Measurements from ENCODE around the gene KLHL22. TPM values are rescaled to one million over a fixed set of nuclear protein-coding genes. Genes with fewer than 3 reads are reported as not detected.
"Not testable (repeated sequence)": the region's sequence is repeated elsewhere in the genome, so short reads cannot be mapped to it uniquely, and the experiment has no call there.

Gene KLHL22
- polyA plus RNA-seq, 1 experiment, result 30.2 TPM

DNA sequence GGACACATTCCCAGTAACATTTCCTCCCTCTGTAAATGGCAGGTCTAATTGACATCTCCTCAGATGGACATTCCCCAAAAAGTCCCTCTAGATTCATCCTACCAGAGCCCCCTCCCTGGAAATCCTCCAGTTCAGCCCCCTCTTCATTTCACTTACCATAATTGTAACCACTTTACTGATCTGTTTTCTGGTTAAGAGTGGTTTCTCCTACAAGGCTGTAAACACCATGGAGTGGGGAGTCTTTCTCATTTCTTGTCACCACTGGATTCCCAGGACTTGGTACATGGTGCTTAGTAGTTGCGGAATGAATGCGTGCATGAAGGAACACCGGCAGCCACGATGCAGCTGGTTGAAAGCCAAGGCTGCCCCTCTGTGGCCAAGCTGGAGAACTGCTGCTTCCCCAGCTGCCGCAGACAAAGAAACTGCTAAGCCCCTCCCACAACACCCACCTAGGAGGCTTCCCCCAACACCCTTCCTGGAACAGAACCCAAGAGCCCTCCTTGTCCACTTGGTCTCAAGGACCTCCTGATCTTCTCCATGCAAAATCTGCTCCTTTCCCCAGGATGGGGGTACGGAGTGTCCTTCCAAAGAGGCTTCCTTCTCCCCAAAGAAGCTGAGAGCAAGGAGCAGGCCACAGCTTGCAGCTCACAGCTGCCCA is 39.4 kb downstream of the KLHL22 start:
- TF ChIP-seq, protein P1, sequence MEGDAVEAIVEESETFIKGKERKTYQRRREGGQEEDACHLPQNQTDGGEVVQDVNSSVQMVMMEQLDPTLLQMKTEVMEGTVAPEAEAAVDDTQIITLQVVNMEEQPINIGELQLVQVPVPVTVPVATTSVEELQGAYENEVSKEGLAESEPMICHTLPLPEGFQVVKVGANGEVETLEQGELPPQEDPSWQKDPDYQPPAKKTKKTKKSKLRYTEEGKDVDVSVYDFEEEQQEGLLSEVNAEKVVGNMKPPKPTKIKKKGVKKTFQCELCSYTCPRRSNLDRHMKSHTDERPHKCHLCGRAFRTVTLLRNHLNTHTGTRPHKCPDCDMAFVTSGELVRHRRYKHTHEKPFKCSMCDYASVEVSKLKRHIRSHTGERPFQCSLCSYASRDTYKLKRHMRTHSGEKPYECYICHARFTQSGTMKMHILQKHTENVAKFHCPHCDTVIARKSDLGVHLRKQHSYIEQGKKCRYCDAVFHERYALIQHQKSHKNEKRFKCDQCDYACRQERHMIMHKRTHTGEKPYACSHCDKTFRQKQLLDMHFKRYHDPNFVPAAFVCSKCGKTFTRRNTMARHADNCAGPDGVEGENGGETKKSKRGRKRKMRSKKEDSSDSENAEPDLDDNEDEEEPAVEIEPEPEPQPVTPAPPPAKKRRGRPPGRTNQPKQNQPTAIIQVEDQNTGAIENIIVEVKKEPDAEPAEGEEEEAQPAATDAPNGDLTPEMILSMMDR (IDR thresholded peaks at IDR 0.05; ENCODE audit: low read depth, low read length), result peak; percentile 96
- Histone ChIP-seq H3K4me3 (ENCODE audit: low read depth, low read length) (no peak overlapping the region), H3K9me3 (ENCODE audit: control insufficient read depth, insufficient read depth, low read length) (no peaks in the 10 kb centered on the region), H3K27ac (ENCODE audit: low read depth, low read length) (no peak overlapping the region), H3K27me3 (ENCODE audit: control insufficient read depth, insufficient read depth, low read length) (no peaks in the 10 kb centered on the region)
- ChIA-PET POLR2A (interaction anchor here (1.3 kb wide), 1 partner anchor 38 kb away, joined by 7 read pairs; no protein-coding TSS in a partner anchor), CTCF (interaction anchor here (0.6 to 5.8 kb wide), 13 partner anchors 8 to 193 kb away, joined by 3 to 155 read pairs (median 4); no protein-coding TSS in a partner anchor)
- DNase-seq (ENCODE audit: low read depth, low spot score), result peak; percentile 75

DNA sequence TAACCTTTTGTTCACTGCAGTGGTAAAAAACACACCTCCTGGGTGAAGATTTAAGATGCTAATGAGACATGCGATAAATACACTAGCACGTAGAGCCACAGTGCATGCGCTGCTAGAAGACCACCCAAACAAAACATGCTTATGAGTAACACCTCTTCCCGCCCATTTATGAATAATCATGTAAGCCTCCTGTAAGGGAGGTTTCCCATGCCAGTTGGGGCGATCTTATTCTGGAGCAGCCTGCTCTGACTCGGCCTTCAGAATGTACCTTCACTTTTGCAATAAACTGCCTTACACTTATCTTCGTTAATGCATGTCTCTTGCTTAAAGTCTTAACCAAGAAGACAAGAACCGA is 39.9 kb downstream of the KLHL22 start:
- DNase-seq (ENCODE audit: low read depth, low spot score), result no peak
- TF ChIP-seq, protein P1 (IDR thresholded peaks at IDR 0.05; ENCODE audit: low read depth, low read length), result no peak
- H3K27me3 ChIP-seq (ENCODE audit: control insufficient read depth, insufficient read depth, low read length), result no peaks in the 10 kb centered on the region
- H3K9me3 ChIP-seq (ENCODE audit: control insufficient read depth, insufficient read depth, low read length), result no peaks in the 10 kb centered on the region
- no peak overlapping the region for H3K4me3 ChIP-seq (ENCODE audit: low read depth, low read length)
- POLR2A ChIA-PET, result interaction anchor here (1.3 kb wide), 1 partner anchor 37 kb away, joined by 7 read pairs; no protein-coding TSS in a partner anchor
- H3K27ac ChIP-seq (ENCODE audit: low read depth, low read length), result no peak overlapping the region
- CTCF ChIA-PET, result interaction anchor here (0.6 to 5.8 kb wide), 5 partner anchors 14 to 194 kb away, joined by 3 to 155 read pairs (median 5); no protein-coding TSS in a partner anchor

DNA sequence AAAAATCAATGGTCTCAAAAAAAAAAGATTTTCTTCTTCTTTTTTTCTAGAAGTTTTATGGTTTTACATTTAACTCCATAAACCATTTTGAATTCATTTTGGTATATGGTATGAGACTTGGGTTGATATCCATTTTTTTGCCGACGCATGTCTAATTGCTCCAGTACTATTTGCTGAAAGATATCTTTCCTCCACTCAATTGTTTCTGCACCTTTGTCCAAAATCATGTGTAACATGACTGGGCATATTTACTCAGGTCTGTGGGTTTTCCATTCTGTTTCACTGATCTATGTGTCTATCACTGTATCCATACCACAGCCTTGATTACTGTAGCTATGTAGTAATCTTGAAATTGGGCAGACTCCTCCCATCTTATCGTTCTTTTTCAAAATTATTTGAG is 42.4 kb downstream of the KLHL22 start:
- H3K27me3 ChIP-seq (ENCODE audit: control insufficient read depth, insufficient read depth, low read length), result no peaks in the 10 kb centered on the region
- ChIA-PET CTCF (interaction anchor here (0.7 to 5.8 kb wide), 3 partner anchors 13 to 406 kb away, joined by 3 to 155 read pairs (median 3); no protein-coding TSS in a partner anchor), POLR2A (no interaction called here)
- no peak overlapping the region for H3K4me3 ChIP-seq (ENCODE audit: low read depth, low read length)
- no peak overlapping the region for H3K27ac ChIP-seq (ENCODE audit: low read depth, low read length)
- H3K9me3 ChIP-seq (ENCODE audit: control insufficient read depth, insufficient read depth, low read length), result no peaks in the 10 kb centered on the region; the same call in 1 of the 2 replicates
- TF ChIP-seq, protein P1 (IDR thresholded peaks at IDR 0.05; ENCODE audit: low read depth, low read length), result no peak
- DNase-seq (ENCODE audit: low read depth, low spot score), result no peak

DNA sequence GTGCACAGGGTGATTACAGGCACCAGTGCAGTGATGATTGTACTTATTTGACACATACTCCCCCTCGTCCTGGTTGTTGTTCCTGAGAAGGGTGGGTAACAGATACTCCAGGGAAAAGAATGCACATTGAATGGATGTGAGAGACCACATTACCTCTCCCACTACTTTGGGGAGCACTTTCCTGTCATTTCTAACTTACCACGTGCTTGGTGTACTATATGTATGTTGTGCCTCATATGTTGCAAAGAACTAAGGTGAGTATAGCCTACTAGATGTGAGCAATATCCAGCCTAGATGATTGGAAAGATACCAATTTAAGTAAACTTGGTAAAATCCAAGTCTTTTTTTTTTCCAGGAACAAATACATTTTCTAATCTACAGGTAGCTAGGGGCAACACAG is 43.7 kb downstream of the KLHL22 start:
- DNase-seq (ENCODE audit: low read depth, low spot score), result no peak
- ChIA-PET POLR2A (no interaction called here), CTCF (interaction anchor here (5.8 kb wide), 1 partner anchor 34 kb away, joined by 155 read pairs; no protein-coding TSS in a partner anchor)
- H3K27ac ChIP-seq (ENCODE audit: low read depth, low read length), result no peak overlapping the region
- TF ChIP-seq, protein P1 (IDR thresholded peaks at IDR 0.05; ENCODE audit: low read depth, low read length), result no peak
- H3K4me3 ChIP-seq (ENCODE audit: low read depth, low read length), result no peak overlapping the region
- no peaks in the 10 kb centered on the region; the same call in 1 of the 2 replicates for H3K9me3 ChIP-seq (ENCODE audit: control insufficient read depth, insufficient read depth, low read length)
- no peaks in the 10 kb centered on the region for H3K27me3 ChIP-seq (ENCODE audit: control insufficient read depth, insufficient read depth, low read length)

DNA sequence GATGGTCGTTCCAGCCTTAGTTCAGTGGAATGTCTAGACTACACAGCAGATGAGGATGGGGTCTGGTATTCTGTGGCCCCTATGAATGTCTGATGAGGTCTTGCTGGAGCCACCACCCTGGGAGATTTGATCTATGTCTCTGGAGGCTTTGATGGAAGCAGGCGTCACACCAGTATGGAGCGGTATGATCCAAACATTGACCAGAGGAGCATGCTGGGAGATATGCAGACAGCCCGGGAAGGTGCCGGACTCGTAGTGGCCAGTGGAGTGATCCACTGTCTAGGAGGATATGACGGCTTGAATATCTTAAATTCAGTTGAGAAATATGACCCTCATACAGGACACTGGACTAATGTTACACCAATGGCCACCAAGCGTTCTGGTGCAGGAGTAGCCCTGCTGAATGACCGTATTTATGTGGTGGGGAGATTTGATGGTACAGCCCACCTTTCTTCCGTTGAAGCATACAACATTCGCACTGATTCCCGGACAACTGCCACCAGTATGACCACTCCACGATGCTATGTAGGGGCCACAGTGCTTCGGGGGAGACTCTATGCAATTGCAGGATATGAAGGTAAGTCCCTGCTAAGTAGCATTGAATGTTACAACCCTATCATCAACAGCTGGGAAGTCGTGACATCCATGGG is 44.3 kb downstream of the KLHL22 start:
- DNase-seq (ENCODE audit: low read depth, low spot score); POLR2A ChIA-PET; H3K9me3 ChIP-seq (ENCODE audit: control insufficient read depth, insufficient read depth, low read length); CTCF ChIA-PET; H3K27ac ChIP-seq (ENCODE audit: low read depth, low read length); H3K27me3 ChIP-seq (ENCODE audit: control insufficient read depth, insufficient read depth, low read length); H3K4me3 ChIP-seq (ENCODE audit: low read depth, low read length): not testable (repeated sequence)

Data from AG04450 (cell line).